ENCODE measurements around the gene P2RX5. TPM values are rescaled to one million over a fixed set of nuclear protein-coding genes. Genes with fewer than 3 reads are reported as not detected.

Gene P2RX5
- total and polyA plus RNA-seq, 10 of the 15 experiments (the other 5 are each of a cell fraction or from before 2014, with no cell fraction given): 6.9 to 28.8 (median 19.5) TPM

DNA sequence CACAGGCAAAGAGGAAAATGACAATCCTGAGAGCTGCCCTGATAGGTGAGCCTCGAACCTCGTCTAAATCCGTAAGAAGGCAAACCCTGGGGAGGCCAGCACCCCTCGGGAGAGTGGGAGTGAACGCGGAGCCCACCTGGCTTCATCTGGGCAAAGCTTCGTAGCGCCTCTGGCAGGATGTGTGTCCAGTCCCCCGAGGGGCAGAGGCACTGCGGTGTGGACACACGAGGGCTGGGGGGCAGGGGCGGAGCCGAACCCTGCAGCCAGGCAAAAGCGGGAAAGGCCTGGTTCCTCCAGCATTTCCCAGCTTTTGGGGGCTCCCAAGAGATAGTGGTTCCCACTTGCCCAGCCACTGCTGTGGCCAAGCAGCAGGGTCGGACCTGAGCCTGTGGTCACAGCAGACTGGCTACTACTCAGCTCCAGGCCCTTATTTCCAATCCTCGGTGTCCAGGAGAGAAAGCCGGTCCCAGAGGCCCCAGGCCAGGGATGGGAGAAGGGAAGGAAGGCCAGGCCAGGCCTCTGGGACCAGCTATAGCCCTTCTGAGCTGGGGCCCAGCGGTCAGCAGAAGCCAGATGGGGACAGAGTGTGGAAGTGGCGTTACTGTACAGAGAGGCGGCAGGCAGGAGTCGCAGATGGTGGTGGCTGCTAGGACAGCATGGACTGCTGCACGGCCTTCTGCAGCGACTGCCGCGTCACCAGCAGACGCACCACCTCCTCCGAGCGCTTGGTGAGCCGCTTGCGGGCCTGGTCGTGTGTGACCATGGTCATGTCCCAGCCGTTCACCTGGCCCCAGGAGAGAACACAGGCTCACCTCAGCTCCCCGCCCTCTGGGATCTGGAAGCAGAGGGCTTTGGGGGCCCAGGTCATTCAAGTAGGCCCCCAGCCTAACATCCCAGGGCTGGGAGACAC, 32.6 kb downstream of the P2RX5 start:
- intact Hi-C loops (cut with micrococcal nuclease; ENCODE audit: unreplicated experiment): loop anchor here (10.0 kb wide), 1 partner anchor 109 kb away; the partner anchor contains the start of gene TRPV3
- H3K9me3 ChIP-seq (replicated peaks; ENCODE audit: control insufficient read depth, insufficient read depth, low read length): no peaks in the 10 kb centered on the region
- no peak overlapping the region for H3K27ac ChIP-seq (ENCODE audit: control insufficient read depth, insufficient read depth)
- H3K36me3 ChIP-seq (ENCODE audit: control insufficient read depth in 2 of 2, insufficient read depth in 2 of 2, low read length in 1 of 2): no peaks in the 10 kb centered on the region
- POLR2A ChIA-PET: interaction anchor here (0.5 to 1.0 kb wide), 2 partner anchors 20 to 27 kb away, joined by 3 to 7 read pairs; partner anchors contain the start of genes CTNS and SHPK
- CTCF ChIA-PET: interaction anchor here (0.6 kb wide), 1 partner anchor 26 kb away, joined by 3 read pairs; no protein-coding TSS in a partner anchor
- RAD21 ChIA-PET (ENCODE audit: unreplicated experiment): no interaction called here
- H3K4me1 ChIP-seq (ENCODE audit: control insufficient read depth, insufficient read depth, low read length): peaks cover 5% of the 10 kb centered on the region
- H3K9ac ChIP-seq (ENCODE audit: control insufficient read depth, insufficient read depth, low read length): no peak overlapping the region
- ATAC-seq (no peak), DNase-seq (ENCODE audit: low read depth, low spot score) (no peak), FAIRE-seq (no peak)
- no peak overlapping the region for H3K4me3 ChIP-seq
- no peak for TF ChIP-seq MYB (IDR thresholded peaks at IDR 0.05; ENCODE audit: borderline replicate concordance, low read depth, low read length)
- TF ChIP-seq ASH2L (IDR thresholded peaks at IDR 0.05; ENCODE audit: borderline replicate concordance, low read depth): no peak
- TF ChIP-seq RELA (IDR thresholded peaks at IDR 0.05; ENCODE audit: borderline replicate concordance, partially characterized antibody): no peak
- TF ChIP-seq, protein P1, sequence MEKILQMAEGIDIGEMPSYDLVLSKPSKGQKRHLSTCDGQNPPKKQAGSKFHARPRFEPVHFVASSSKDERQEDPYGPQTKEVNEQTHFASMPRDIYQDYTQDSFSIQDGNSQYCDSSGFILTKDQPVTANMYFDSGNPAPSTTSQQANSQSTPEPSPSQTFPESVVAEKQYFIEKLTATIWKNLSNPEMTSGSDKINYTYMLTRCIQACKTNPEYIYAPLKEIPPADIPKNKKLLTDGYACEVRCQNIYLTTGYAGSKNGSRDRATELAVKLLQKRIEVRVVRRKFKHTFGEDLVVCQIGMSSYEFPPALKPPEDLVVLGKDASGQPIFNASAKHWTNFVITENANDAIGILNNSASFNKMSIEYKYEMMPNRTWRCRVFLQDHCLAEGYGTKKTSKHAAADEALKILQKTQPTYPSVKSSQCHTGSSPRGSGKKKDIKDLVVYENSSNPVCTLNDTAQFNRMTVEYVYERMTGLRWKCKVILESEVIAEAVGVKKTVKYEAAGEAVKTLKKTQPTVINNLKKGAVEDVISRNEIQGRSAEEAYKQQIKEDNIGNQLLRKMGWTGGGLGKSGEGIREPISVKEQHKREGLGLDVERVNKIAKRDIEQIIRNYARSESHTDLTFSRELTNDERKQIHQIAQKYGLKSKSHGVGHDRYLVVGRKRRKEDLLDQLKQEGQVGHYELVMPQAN (conservative IDR thresholded peaks at IDR 0.05): no peak
- TF ChIP-seq PAX8 (IDR thresholded peaks at IDR 0.05): no peak
- no peak for TF ChIP-seq CHD2 (IDR thresholded peaks at IDR 0.05; ENCODE audit: borderline replicate concordance, low read depth, low read length)
- TF ChIP-seq BHLHE40 (IDR thresholded peaks at IDR 0.05; ENCODE audit: borderline replicate concordance in 1 of 2, low read depth in 2 of 2, low read length in 1 of 2): no peak
- TF ChIP-seq ZNF24 (IDR thresholded peaks at IDR 0.05): no peak
- TF ChIP-seq ZNF217 (IDR thresholded peaks at IDR 0.05): no peak
- no peak for TF ChIP-seq SMAD1 (IDR thresholded peaks at IDR 0.05; ENCODE audit: low read depth, partially characterized antibody)
- no peak for TF ChIP-seq RB1 (IDR thresholded peaks at IDR 0.05; ENCODE audit: borderline replicate concordance)
- TF ChIP-seq, protein P2, sequence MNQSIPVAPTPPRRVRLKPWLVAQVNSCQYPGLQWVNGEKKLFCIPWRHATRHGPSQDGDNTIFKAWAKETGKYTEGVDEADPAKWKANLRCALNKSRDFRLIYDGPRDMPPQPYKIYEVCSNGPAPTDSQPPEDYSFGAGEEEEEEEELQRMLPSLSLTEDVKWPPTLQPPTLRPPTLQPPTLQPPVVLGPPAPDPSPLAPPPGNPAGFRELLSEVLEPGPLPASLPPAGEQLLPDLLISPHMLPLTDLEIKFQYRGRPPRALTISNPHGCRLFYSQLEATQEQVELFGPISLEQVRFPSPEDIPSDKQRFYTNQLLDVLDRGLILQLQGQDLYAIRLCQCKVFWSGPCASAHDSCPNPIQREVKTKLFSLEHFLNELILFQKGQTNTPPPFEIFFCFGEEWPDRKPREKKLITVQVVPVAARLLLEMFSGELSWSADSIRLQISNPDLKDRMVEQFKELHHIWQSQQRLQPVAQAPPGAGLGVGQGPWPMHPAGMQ (IDR thresholded peaks at IDR 0.05; ENCODE audit: borderline replicate concordance): no peak
- BruUV-seq (replicated peaks): no TSS peak
- in situ Hi-C loops (cut with MboI): no loop called here
- SMC1A ChIA-PET (ENCODE audit: uncharacterized antibody, unreplicated experiment): no interaction called here
- H3K4me2 ChIP-seq (ENCODE audit: control insufficient read depth, insufficient read depth): no peak overlapping the region
- 88% methylated on average over 33 of the region's 33 CpGs for WGBS (ENCODE audit: insufficient coverage, insufficient replicate concordance, low lambda C conversion rate, missing lambda C conversion rate)
- H4K20me1 ChIP-seq (ENCODE audit: control insufficient read depth, insufficient read depth): no peaks in the 10 kb centered on the region
- H2AFZ ChIP-seq (ENCODE audit: control insufficient read depth, low read depth, low read length): no peak overlapping the region
- H3K79me2 ChIP-seq (ENCODE audit: control insufficient read depth, insufficient read depth, low read length): peaks cover 2% of the 10 kb centered on the region; the same call in 1 of the 2 replicates
- H3K27me3 ChIP-seq (replicated peaks in 1 of 2; ENCODE audit: control insufficient read depth in 2 of 2, insufficient read depth in 2 of 2, low read length in 1 of 2): no peaks in the 10 kb centered on the region
